A673 (cell line): Measurements from ENCODE around the gene PDLIM3. TPM values are rescaled to one million over a fixed set of nuclear protein-coding genes. Genes with fewer than 3 reads are reported as not detected.

Source experiments
- BruUV-seq: library from RNA; stranded (reverse); fragments of 400-500 nt; replicated peaks from 2 replicates; lab custom pipeline; 2021; lab: Mats Ljungman, UMichigan
- CTCF ChIA-PET: fragments of 300-600 bp; sonication (Branson Sonifier 250); formaldehyde crosslinking; loops from one replicate; lab custom pipeline; 2022; ENCODE audit warnings: antibody characterized with exemption; lab: Charles Lee
- POLR2A ChIA-PET: fragments of 300-600 bp; sonication (Branson Sonifier 250); formaldehyde crosslinking; loops from one replicate; lab custom pipeline; 2022; ENCODE audit warnings: antibody characterized with exemption; ENCODE audit not compliant: low non-redundant PET; lab: Charles Lee
- DNase-seq: peaks from one replicate; pipeline ENCODE4 v3.0.0-alpha.2; 2015; ENCODE audit warnings: low spot score
- H3K27ac ChIP-seq: fragments of 200-600 bp; sonication (generic); 2 replicates; pipeline ENCODE4 v1.5.1; 2016; ENCODE audit warnings: mixed run types, low read depth, mild to moderate bottlenecking, mixed read lengths, antibody characterized with exemption, low read length; ENCODE audit not compliant: poor library complexity, severe bottlenecking
- H3K27me3 ChIP-seq: fragments of 200-600 bp; sonication (generic); replicated peaks from 2 replicates; pipeline ENCODE4 v1.6.1; 2017; ENCODE audit warnings: mixed run types, low read depth, mild to moderate bottlenecking, mixed read lengths, antibody characterized with exemption, low read length; ENCODE audit not compliant: insufficient read depth, poor library complexity
- H3K36me3 ChIP-seq: fragments of 200-600 bp; sonication (generic); 2 replicates; pipeline ENCODE4 v1.6.1; 2016; ENCODE audit warnings: mixed run types, mild to moderate bottlenecking, mixed read lengths, antibody characterized with exemption, low read length; ENCODE audit not compliant: insufficient read depth, poor library complexity, severe bottlenecking
- H3K4me1 ChIP-seq: fragments of 200-600 bp; sonication (generic); 2 replicates; pipeline ENCODE4 v1.6.1; 2017; ENCODE audit warnings: mixed run types, mild to moderate bottlenecking, mixed read lengths, antibody characterized with exemption, low read length; ENCODE audit not compliant: insufficient read depth, poor library complexity, severe bottlenecking
- H3K4me3 ChIP-seq: fragments of 200-600 bp; sonication (generic); 2 replicates; pipeline ENCODE4 v1.5.1; 2016; ENCODE audit warnings: low read depth, mixed run types, mild to moderate bottlenecking, mixed read lengths, low read length; ENCODE audit not compliant: poor library complexity, severe bottlenecking
- H3K9me3 ChIP-seq: fragments of 200-600 bp; sonication (generic); 2 replicates; pipeline ENCODE4 v1.6.1; 2016; ENCODE audit warnings: mixed run types, low read depth, mild to moderate bottlenecking, mixed read lengths, antibody characterized with exemption, low read length; ENCODE audit not compliant: poor library complexity, severe bottlenecking
- EZH2 ChIP-seq: fragments of 200-600 bp; sonication (generic); IDR thresholded peaks from 2 replicates; pipeline ENCODE4 v1.6.1; 2017; ENCODE audit warnings: borderline replicate concordance, low read depth, mild to moderate bottlenecking, mixed read lengths, antibody characterized with exemption, low read length; ENCODE audit not compliant: poor library complexity, severe bottlenecking
- intact Hi-C: fragments of 100-400 bp; cut with micrococcal nuclease; formaldehyde crosslinking; loops from one replicate; pipeline ENCODE4 v1.10.0; 2022; ENCODE audit not compliant: unreplicated experiment
- total RNA-seq: library from RNA; stranded (reverse); gene quantifications from 2 replicates; pipeline ENCODE4 v1.2.3, GENCODE V29; 2021
- TF ChIP-seq, protein P1 (sequence below): fragments of 300-800, 200-600 bp; sonication (generic); conservative IDR thresholded peaks from 2 replicates; pipeline ENCODE4 v1.5.1; 2017; ENCODE audit warnings: low read depth, mild to moderate bottlenecking, antibody characterized with exemption, low read length, moderate library complexity, mixed read lengths

PDLIM3 gene
- total RNA-seq, 1 experiment from 2014 or later: not detected

GRCh38 chr4:185540040-185540439, 4.7 kb upstream of the PDLIM3 start:
- no peak for DNase-seq
- H3K27me3 ChIP-seq: peaks cover 43% of the 10 kb centered on the region
- no peak overlapping the region for H3K4me3 ChIP-seq
- POLR2A ChIA-PET: no interaction called here
- TF ChIP-seq, protein P1, sequence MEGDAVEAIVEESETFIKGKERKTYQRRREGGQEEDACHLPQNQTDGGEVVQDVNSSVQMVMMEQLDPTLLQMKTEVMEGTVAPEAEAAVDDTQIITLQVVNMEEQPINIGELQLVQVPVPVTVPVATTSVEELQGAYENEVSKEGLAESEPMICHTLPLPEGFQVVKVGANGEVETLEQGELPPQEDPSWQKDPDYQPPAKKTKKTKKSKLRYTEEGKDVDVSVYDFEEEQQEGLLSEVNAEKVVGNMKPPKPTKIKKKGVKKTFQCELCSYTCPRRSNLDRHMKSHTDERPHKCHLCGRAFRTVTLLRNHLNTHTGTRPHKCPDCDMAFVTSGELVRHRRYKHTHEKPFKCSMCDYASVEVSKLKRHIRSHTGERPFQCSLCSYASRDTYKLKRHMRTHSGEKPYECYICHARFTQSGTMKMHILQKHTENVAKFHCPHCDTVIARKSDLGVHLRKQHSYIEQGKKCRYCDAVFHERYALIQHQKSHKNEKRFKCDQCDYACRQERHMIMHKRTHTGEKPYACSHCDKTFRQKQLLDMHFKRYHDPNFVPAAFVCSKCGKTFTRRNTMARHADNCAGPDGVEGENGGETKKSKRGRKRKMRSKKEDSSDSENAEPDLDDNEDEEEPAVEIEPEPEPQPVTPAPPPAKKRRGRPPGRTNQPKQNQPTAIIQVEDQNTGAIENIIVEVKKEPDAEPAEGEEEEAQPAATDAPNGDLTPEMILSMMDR: no peak
- TF ChIP-seq EZH2: no peak
- BruUV-seq: no TSS peak
- no peaks in the 10 kb centered on the region for H3K4me1 ChIP-seq
- H3K36me3 ChIP-seq: no peaks in the 10 kb centered on the region
- no peak overlapping the region for H3K27ac ChIP-seq
- intact Hi-C loops: no loop called here
- CTCF ChIA-PET: no interaction called here
- no peaks in the 10 kb centered on the region for H3K9me3 ChIP-seq

DNA sequence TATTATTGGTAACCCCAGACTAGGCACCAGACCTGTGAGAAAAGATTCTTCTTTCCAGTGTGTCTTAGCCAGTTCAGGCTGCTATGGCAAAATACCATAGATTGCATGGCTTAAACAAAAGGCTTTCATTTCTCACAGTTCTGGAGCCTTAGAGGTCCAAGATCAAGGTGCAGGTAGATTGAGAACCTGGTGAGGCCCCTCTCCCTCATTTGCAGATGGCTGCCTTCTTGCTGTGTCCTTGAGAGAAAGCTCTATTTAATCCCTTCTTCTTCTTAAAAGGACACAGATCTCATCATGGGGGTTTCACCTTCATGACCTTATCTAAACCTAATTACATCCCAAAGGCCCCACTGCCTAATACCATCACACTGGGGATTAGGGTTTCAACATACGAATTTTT, 3.5 kb upstream of the PDLIM3 start:
- TF ChIP-seq, protein P1: no peak
- no peak for TF ChIP-seq EZH2
- Histone ChIP-seq H3K9me3 (no peaks in the 10 kb centered on the region), H3K27ac (no peak overlapping the region), H3K4me3 (no peak overlapping the region), H3K4me1 (no peaks in the 10 kb centered on the region), H3K27me3 (peaks cover 55% of the 10 kb centered on the region), H3K36me3 (no peaks in the 10 kb centered on the region)
- no peak for DNase-seq
- BruUV-seq: no TSS peak
- CTCF ChIA-PET: no interaction called here
- POLR2A ChIA-PET: no interaction called here
- intact Hi-C loops: no loop called here

GRCh38 chr4:185536411-185536709, 1.1 kb upstream of the PDLIM3 start:
- no peaks in the 10 kb centered on the region for H3K4me1 ChIP-seq
- TF ChIP-seq EZH2: no peak
- TF ChIP-seq, protein P1: no peak
- H3K4me3 ChIP-seq: no peak overlapping the region
- H3K27ac ChIP-seq: no peak overlapping the region
- DNase-seq: no peak
- H3K9me3 ChIP-seq: no peaks in the 10 kb centered on the region
- peaks cover 77% of the 10 kb centered on the region for H3K27me3 ChIP-seq
- no peaks in the 10 kb centered on the region for H3K36me3 ChIP-seq
- intact Hi-C loops: no loop called here
- ChIA-PET CTCF (no interaction called here), POLR2A (interaction anchor here (0.5 kb wide), 1 partner anchor 59 kb away, joined by 4 read pairs; no protein-coding TSS in a partner anchor)
- no TSS peak for BruUV-seq
